HG03469 (cell line): ENCODE measurements around the gene ATP10D.
"Not testable (repeated sequence)": the region's sequence is repeated elsewhere in the genome, so short reads cannot be mapped to it uniquely, and the experiment has no call there.

Experiments
- ATAC-seq: cut with Tn5 transposase; IDR thresholded peaks from one replicate; pipeline ENCODE4 v1.9.1; 2021; ENCODE audit warnings: mild to moderate bottlenecking, moderate library complexity, moderate number of reproducible peaks; ENCODE audit not compliant: unreplicated experiment

Gene ATP10D

GRCh38 chr4:47533689-47534347 lies 48.7 kb downstream of the ATP10D start:
- ATAC-seq = no peak

GRCh38 chr4:47534772-47535171 lies 49.7 kb downstream of the ATP10D start:
- no peak for ATAC-seq

- no peak for ATAC-seq
Observed at GRCh38 chr4:47535567-47536147, 50.6 kb downstream of the ATP10D start.

- ATAC-seq = no peak
Observed at GRCh38 chr4:47536966-47537365, 51.9 kb downstream of the ATP10D start.

GRCh38 chr4:47538111-47538824 lies 53.2 kb downstream of the ATP10D start:
- ATAC-seq = no peak

- ATAC-seq = no peak
Observed at GRCh38 chr4:47538825-47539154, 53.7 kb downstream of the ATP10D start.

GRCh38 chr4:47542640-47543039 lies 57.6 kb downstream of the ATP10D start:
- ATAC-seq = not testable (repeated sequence)

GRCh38 chr4:47543331-47543730 lies 58.3 kb downstream of the ATP10D start:
- ATAC-seq = no peak

- ATAC-seq = not testable (repeated sequence)
Observed at GRCh38 chr4:47550357-47550756, 65.3 kb downstream of the ATP10D start.

- no peak for ATAC-seq
Observed at GRCh38 chr4:47550899-47551548, 65.9 kb downstream of the ATP10D start.

- no peak for ATAC-seq
Observed at GRCh38 chr4:47551682-47552081, 66.6 kb downstream of the ATP10D start.

GRCh38 chr4:47553329-47554125 lies 68.5 kb downstream of the ATP10D start:
- ATAC-seq = no peak

- ATAC-seq = not testable (repeated sequence)
Observed at GRCh38 chr4:47555920-47556319, 70.8 kb downstream of the ATP10D start.

- ATAC-seq = no peak
Observed at GRCh38 chr4:47557255-47557654, 72.2 kb downstream of the ATP10D start.

- ATAC-seq = no peak
Observed at GRCh38 chr4:47560682-47561081, 75.6 kb downstream of the ATP10D start.

- ATAC-seq = no peak
Observed at GRCh38 chr4:47561331-47561730, 76.3 kb downstream of the ATP10D start.

GRCh38 chr4:47562297-47562696 lies 77.2 kb downstream of the ATP10D start:
- no peak for ATAC-seq

- ATAC-seq = no peak
Observed at GRCh38 chr4:47566566-47566965, 81.5 kb downstream of the ATP10D start.

- no peak for ATAC-seq
Observed at GRCh38 chr4:47566969-47567368, 81.9 kb downstream of the ATP10D start.

- no peak for ATAC-seq
Observed at GRCh38 chr4:47567511-47567910, 82.4 kb downstream of the ATP10D start.

GRCh38 chr4:47570816-47571215 lies 85.7 kb downstream of the ATP10D start:
- no peak for ATAC-seq
